ENCODE data around the gene PABPN1L.

The PABPN1L gene

GRCh38 chr16:88906020-88906419, 39.6 kb upstream of the PABPN1L start:
- no peak for TF ChIP-seq CTCF (conservative IDR thresholded peaks at IDR 0.05)
- no peak overlapping the region for H3K27ac ChIP-seq

- no peak overlapping the region for H3K27ac ChIP-seq
- no peak for TF ChIP-seq CTCF (conservative IDR thresholded peaks at IDR 0.05)
Observed at GRCh38 chr16:88905563-88905962, 39.1 kb upstream of the PABPN1L start.

GRCh38 chr16:88904676-88905365, 38.4 kb upstream of the PABPN1L start:
- TF ChIP-seq CTCF (conservative IDR thresholded peaks at IDR 0.05), result no peak
- H3K27ac ChIP-seq, result no peak overlapping the region

GRCh38 chr16:88903267-88903666, 36.8 kb upstream of the PABPN1L start:
- no peak for TF ChIP-seq CTCF (conservative IDR thresholded peaks at IDR 0.05)

GRCh38 chr16:88902744-88903143, 36.3 kb upstream of the PABPN1L start:
- no peak overlapping the region for H3K27ac ChIP-seq
- no peak for TF ChIP-seq CTCF (conservative IDR thresholded peaks at IDR 0.05)

More at GRCh38 chr16:88903267-88903666, 36.8 kb upstream of the PABPN1L start:
- no peak overlapping the region for H3K27ac ChIP-seq

GRCh38 chr16:88901718-88902337, 35.4 kb upstream of the PABPN1L start:
- TF ChIP-seq CTCF (conservative IDR thresholded peaks at IDR 0.05), result no peak
- H3K27ac ChIP-seq, result no peak overlapping the region

GRCh38 chr16:88900662-88901052, 34.2 kb upstream of the PABPN1L start:
- no peak overlapping the region for H3K27ac ChIP-seq
- TF ChIP-seq CTCF (conservative IDR thresholded peaks at IDR 0.05), result no peak

Data from VCaP (cell line).